Measurements from ENCODE around the gene HMGCL.
A peak's percentile ranks its signal among the peaks of the same experiment; 100 is the strongest.

HMGCL gene

GRCh38 chr1:23779826-23780371 lies 45.3 kb downstream of the HMGCL start:
- TF ChIP-seq TCF12 (IDR thresholded peaks at IDR 0.05; ENCODE audit: low read depth) (no peak), CEBPB (IDR thresholded peaks at IDR 0.05) (no peak), USF1 (IDR thresholded peaks at IDR 0.05) (no peak), RAD21 (IDR thresholded peaks at IDR 0.05; ENCODE audit: low read depth) (no peak), TEAD4 (IDR thresholded peaks at IDR 0.05) (no peak), YY1 (IDR thresholded peaks at IDR 0.05; ENCODE audit: low read depth) (no peak), REST (IDR thresholded peaks at IDR 0.05; ENCODE audit: low read depth) (no peak), EGR1 (IDR thresholded peaks at IDR 0.05) (no peak)

GRCh38 chr1:23777979-23778814 lies 47.0 kb downstream of the HMGCL start, which contains the start of gene PITHD1:
TSS of gene PITHD1 (plus strand) at chr1:23778418. CDS start at chr1:23778516, 98 bp downstream.
- TF ChIP-seq EGR1 (IDR thresholded peaks at IDR 0.05) (no peak), YY1 (IDR thresholded peaks at IDR 0.05; ENCODE audit: low read depth) (peak; percentile 47; the same call in 1 of the 2 replicates), FOXM1 (IDR thresholded peaks at IDR 0.05; ENCODE audit: borderline replicate concordance, low read depth) (peak; percentile 42; the same call in 1 of the 2 replicates), TEAD4 (IDR thresholded peaks at IDR 0.05) (no peak), MAX (IDR thresholded peaks at IDR 0.05) (no peak), RAD21 (IDR thresholded peaks at IDR 0.05; ENCODE audit: low read depth) (no peak), ZBTB7A (IDR thresholded peaks at IDR 0.05; ENCODE audit: low read depth) (no peak), CREB1 (IDR thresholded peaks at IDR 0.05; ENCODE audit: low read depth) (peak; percentile 86), TCF12 (IDR thresholded peaks at IDR 0.05; ENCODE audit: low read depth) (no peak; the same call in none of the 2 replicates), TAF1 (IDR thresholded peaks at IDR 0.05; ENCODE audit: low read depth) (peak; percentile 74; the same call in 1 of the 2 replicates), EP300 (IDR thresholded peaks at IDR 0.05; ENCODE audit: borderline replicate concordance) (peak; percentile 34; the same call in 1 of the 2 replicates), REST (IDR thresholded peaks at IDR 0.05; ENCODE audit: low read depth) (no peak), USF1 (IDR thresholded peaks at IDR 0.05) (no peak; the same call in none of the 2 replicates), NFIC (IDR thresholded peaks at IDR 0.05) (0 out of 2 replicates have a peak, but pooled peaks have one; percentile 8), CEBPB (IDR thresholded peaks at IDR 0.05) (no peak)

- no peak for TF ChIP-seq TCF12 (IDR thresholded peaks at IDR 0.05; ENCODE audit: low read depth)
These were observed 49.0 kb downstream of the HMGCL start for GRCh38 chr1:23776217-23776616.

GRCh38 chr1:23774174-23774880 lies 50.9 kb downstream of the HMGCL start:
- TF ChIP-seq REST (IDR thresholded peaks at IDR 0.05; ENCODE audit: low read depth) (no peak), RAD21 (IDR thresholded peaks at IDR 0.05; ENCODE audit: low read depth) (no peak), TCF12 (IDR thresholded peaks at IDR 0.05; ENCODE audit: low read depth) (no peak)
